Left renal cortex interstitium (tissue), 4 donors: ENCODE data around the gene GRIK2. TPM values are rescaled to one million over a fixed set of nuclear protein-coding genes. Genes with fewer than 3 reads are reported as not detected.
"Not testable (repeated sequence)": the region's sequence is repeated elsewhere in the genome, so short reads cannot be mapped to it uniquely, and the experiment has no call there.

ENCODE experiments used
- DNase-seq, 4 donors: peaks; one replicate each; pipeline ENCODE4 v3.0.0-alpha.2; 2013; ENCODE audit warnings: low read depth in 4 of 4, low spot score in 2 of 4, missing footprints in 1 of 4
- polyA plus RNA-seq, 4 donors: library from polyadenylated mRNA; unstranded; fragments of 120-200 nt; gene quantifications; one replicate each; pipeline ENCODE4 v1.2.1, GENCODE V29; 2013; ENCODE audit not compliant: insufficient read length in 4 of 4

The GRIK2 gene
- polyA plus RNA-seq, 4 donors, result 12.1 to 17.8 (median 13.0) TPM

GRCh38 chr6:101607111-101607690 is 213.7 kb downstream of the GRIK2 start:
- DNase-seq, result peak in 2 of 4 donors; percentile 3 to 27

DNA sequence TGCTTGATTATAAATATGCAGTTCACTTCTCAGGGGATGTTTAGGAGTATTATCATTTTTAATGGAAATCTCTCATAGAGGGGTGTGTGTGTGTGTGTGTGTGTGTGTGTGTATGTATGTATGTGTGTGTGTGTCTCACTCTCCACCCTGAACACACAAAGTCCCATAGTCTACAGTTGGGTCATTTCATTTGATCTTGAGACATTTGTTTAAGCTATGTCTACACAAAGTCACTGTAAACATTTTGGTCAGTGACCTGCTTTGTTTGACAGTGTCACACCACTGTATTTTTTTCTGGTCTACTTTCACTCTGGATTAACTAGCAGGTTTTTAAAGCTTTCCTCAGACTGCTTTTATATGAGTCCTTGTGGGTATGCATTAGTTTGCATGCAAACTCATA is 215.2 kb downstream of the GRIK2 start:
- DNase-seq, result no peak

DNA sequence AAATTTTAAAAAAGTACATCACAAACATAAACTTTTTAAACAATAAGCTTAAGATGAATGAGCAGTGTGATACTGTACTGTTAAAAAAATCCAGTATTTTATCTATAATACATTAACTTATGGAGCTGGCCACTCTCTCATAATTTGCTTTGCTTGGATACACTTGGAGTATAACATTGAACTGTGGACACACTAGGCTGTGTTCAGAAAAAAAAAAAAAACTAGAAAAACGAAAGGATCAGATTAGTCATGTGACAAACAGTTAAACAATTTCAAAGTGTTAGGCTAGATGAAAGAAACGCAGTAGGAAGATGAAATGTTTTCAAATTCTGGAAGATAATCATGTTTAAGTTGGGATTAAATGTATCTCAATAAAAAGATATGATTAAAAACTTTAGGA is 220.0 kb downstream of the GRIK2 start:
- peak in 1 of 4 donors; percentile 4 for DNase-seq

GRCh38 chr6:101614774-101615173 is 221.3 kb downstream of the GRIK2 start:
- DNase-seq, result no peak

DNA sequence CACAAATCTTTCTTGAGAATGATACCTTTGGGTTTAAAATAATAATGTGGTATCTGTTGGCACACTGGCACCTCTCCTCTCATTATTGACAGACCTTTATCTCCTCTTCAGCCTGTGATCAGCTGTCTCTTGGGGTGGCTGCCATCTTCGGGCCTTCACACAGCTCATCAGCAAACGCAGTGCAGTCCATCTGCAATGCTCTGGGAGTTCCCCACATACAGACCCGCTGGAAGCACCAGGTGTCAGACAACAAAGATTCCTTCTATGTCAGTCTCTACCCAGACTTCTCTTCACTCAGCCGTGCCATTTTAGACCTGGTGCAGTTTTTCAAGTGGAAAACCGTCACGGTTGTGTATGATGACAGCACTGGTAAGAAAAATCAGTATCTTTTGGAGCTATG is 232.8 kb downstream of the GRIK2 start:
- no peak for DNase-seq

GRCh38 chr6:101630941-101631340 is 237.4 kb downstream of the GRIK2 start:
- no peak for DNase-seq

DNA sequence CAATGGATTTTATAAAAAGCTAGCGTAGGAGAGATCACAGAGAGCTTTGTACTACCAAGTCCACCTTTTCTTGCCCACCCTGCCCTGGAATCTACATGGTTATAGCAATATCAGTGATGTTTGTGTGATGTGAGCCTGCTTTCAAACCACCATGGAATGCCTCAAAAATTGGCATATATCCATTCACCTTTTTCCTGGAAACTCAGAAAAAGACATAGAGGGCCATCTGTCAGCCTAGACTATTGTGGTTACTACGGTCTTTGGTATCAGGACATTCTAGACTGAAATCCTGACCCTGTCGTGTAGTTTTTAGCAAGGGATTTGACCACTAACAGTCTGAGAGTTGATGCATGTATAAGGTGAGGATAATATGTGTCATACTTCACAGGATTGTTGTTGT is 239.6 kb downstream of the GRIK2 start:
- DNase-seq, result no peak

- DNase-seq, result not testable (repeated sequence)
These were observed 245.4 kb downstream of the GRIK2 start for GRCh38 chr6:101638865-101639264.

- no peak for DNase-seq
These were observed 246.6 kb downstream of the GRIK2 start for GRCh38 chr6:101640131-101640530.

DNA sequence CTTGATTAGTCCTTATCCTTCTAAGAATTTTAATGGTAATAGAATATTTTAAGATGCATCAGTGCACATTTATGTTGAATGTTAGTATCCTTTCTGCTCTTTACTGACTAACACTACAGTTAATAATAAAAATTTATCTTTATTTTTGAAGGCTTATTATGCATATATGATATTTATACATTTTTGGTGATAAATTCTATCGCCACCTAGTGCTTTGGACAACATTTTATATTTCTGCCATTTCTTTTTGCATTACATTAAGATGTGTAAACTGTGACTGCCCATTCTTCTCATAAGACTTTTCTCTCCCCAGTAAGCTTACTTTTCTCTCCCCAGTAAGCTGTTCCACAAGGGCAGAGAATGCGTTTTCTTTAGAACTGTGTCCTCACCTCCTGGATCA is 252.3 kb downstream of the GRIK2 start:
- no peak for DNase-seq

- DNase-seq, result no peak
These were observed 257.0 kb downstream of the GRIK2 start for GRCh38 chr6:101650402-101651100.

DNA sequence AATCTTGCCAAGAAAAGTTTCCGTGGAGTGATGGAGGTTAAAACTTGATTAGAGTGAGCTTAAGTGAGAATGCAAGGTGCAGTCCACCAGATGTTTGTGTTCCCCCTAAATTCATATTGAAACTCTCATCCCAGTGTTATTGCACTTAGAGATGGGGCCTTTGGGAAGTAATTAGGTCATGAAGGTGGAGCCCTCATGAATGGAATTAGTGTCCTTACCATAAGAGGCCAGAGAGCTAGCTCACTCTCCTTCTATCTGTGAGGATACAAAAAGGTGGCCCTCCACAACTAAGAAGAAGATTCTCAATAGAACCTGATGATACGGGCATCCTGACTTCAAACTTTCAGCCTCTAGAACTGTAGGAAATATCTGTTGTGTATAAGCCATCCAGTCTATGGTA is 258.6 kb downstream of the GRIK2 start:
- DNase-seq, result no peak

GRCh38 chr6:101655109-101655508 is 261.6 kb downstream of the GRIK2 start:
- DNase-seq, result no peak

DNA sequence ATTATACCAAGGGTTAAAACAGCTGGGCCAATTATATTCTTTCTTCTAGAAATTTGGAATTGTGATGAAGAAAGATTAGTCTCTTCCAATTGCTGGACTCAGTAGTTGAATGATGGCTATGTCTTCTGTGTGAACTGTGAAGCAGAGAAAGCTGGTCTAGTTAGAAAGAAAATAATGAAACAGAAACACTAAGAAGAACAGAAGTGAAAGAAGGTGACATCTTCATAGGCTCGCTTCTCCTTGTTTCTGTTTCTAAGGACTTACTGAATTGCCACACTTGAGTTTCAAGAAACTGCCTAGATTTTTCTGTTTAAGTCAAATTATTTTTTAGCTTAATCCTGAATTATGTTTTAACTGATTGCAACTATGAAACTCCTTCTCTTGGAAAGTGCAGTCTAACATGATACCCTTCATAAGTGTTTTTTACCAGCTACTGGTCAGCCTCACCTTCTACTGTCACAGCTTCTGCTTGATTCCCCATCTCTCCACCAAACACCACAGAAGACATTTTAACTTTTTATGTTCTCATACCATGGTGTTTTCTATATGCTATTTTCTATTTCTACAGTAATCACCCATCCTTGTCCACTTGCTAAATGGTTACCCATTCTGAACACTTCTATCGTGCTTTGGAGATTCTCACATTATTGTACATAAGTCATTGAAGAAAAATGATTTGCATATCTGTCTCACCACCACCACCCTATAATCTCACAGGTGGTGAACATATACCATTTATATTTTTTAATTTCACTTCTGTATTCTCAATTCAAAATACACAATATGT is 268.8 kb downstream of the GRIK2 start:
- no peak for DNase-seq

DNA sequence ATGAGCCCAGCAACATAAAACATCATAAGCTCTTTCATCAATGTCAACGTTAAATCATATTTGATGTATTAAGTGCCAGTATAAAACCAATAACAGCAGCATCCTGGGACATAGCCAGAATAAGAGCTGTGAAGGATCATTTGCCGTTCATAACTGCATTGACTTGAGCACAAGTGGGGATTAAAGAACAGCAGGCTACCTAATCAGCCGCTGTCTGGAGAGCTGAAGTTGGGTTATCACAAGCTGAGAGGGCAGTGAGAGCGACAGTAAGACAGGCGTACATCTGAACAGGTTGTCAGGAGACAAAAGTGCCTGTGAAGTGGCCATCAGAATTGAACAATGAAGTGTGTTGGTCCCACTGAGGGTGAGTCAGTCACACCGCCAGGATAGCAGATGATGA is 269.6 kb downstream of the GRIK2 start:
- no peak for DNase-seq

GRCh38 chr6:101666256-101666655 is 272.7 kb downstream of the GRIK2 start:
- DNase-seq, result no peak

DNA sequence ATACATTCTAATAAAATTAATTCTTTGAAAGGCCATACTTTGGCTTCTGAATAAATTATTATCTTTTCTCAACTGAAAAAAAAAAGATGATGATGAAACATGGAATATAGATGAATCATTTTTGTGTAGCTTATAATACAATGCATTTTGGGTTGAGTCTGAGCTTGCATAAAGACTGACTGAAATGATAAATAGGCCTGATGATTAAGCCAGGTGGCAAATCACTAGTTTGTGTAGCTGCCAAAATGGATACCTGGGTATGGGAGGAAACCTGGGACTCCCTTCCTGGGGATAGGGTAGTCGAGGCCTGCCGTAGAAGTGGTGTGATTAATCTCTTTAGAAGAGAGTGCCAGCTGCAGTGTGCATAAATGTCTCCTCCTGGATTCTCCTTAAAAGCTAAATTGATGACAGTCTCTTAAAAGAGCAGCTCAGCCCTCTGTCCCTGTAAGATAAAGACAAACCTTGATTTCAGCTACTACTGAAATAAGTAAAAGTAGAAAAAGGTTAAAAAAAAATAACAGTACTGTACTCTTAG is 275.1 kb downstream of the GRIK2 start:
- no peak for DNase-seq

DNA sequence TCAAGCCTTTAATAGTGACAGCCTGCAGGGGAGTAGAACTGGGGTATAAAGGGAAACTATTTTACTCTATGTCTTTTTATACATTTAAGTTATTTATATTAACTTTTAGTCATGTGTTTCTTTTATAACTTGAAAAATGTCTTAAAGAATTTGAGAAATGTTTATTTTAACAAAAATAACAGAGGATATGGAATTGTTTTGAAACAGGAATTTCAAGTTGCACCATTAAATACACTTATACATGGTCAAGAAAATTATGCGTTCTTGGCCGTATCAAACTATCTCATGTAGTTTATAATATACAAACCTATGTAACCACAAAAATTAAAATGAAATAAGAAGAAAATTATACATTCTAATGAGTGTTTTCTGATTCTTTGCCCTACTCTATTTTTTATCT is 282.7 kb downstream of the GRIK2 start:
- no peak for DNase-seq

DNA sequence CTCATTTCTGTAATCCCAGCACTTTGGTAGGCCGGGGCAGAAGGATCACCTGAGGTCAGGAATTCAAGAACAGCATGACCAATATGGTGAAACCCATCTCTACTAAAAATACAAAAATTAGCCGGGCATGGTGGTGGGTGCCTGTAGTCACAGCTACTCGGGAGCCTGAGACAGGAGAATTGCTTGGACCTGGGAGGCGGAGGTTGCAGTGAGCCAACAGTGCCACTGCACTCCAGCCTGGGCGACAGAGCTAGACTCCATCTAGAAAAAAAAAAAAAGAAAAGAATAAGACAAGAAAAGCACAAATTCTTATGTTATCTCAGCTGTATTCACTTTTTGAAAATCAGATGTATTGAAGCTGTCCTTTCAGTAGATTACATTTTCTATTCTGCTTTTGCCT is 289.4 kb downstream of the GRIK2 start:
- DNase-seq, result no peak

DNA sequence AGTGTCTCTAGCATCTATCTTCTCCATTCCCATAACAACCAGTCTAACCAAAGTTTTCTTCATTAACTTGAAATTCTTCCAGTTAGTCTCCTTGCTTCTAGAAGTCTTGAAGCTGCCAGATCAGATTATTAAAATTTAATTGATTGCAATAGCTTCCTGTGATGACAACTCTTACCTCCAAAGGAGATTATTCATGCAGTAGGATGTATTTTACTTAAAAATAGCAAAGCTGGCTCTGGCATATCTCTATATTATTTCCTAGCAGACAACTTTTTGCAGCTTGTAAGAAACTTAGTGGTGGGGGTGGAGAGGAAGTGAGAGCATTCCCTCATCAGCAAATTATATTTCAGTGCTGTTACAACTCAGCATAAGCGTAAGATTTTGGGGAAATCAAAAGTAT is 290.4 kb downstream of the GRIK2 start:
- no peak for DNase-seq

GRCh38 chr6:101686653-101687052 is 293.1 kb downstream of the GRIK2 start:
- no peak for DNase-seq

- DNase-seq, result no peak
These were observed 295.6 kb downstream of the GRIK2 start for GRCh38 chr6:101689156-101689555.
